Endothelial cell of umbilical vein (primary cell): Measurements from ENCODE around the gene ASL. TPM values are rescaled to one million over a fixed set of nuclear protein-coding genes. Genes with fewer than 3 reads are reported as not detected.

Experiments used
- BruUV-seq: library from RNA; stranded (reverse); fragments of 400-500 nt; replicated peaks from 2 replicates; lab custom pipeline; 2021; lab: Mats Ljungman, UMichigan
- CTCF ChIA-PET: fragments of 300-600, 350-600 bp; sonication (Branson Sonifier 250); formaldehyde crosslinking; loops from one replicate; lab custom pipeline; 2021; ENCODE audit warnings: antibody characterized with exemption, inconsistent platforms; lab: Charles Lee
- POLR2A ChIA-PET: fragments of 300-600, 350-600 bp; sonication (Branson Sonifier 250); formaldehyde crosslinking; loops from one replicate; lab custom pipeline; 2021; ENCODE audit warnings: antibody characterized with exemption, inconsistent platforms; lab: Charles Lee
- DNase-seq: peaks from one replicate; pipeline ENCODE4 v3.0.0-alpha.2; 2011; ENCODE audit warnings: low read depth, low spot score
- FAIRE-seq: peaks from 2 replicates; lab custom pipeline; 2011; peaks lifted over from hg19 to GRCh38; lab: Jason Lieb, UNC
- H2AFZ ChIP-seq: 2 replicates; pipeline ENCODE4 v1.6.0; 2012; ENCODE audit warnings: low read depth, low read length, control low read depth, inconsistent platforms
- H3K27ac ChIP-seq: 2 replicates; pipeline ENCODE4 v1.5.1; 2011; ENCODE audit warnings: low read depth, mild to moderate bottlenecking, control low read depth, low read length, moderate library complexity; ENCODE audit not compliant: insufficient read depth
- H3K27me3 ChIP-seq, 2 experiments: 2 replicates each; pipeline versions ENCODE4 v1.6.0 to v1.6.1; 2011; ENCODE audit warnings: low read length in 2 of 2, mixed read lengths in 1 of 2; ENCODE audit not compliant: control insufficient read depth in 2 of 2, insufficient read depth in 2 of 2
- H3K36me3 ChIP-seq, 2 experiments: 2 replicates in 1 of 2; 3 replicates in 1 of 2; pipeline ENCODE4 v1.5.1; 2011; ENCODE audit warnings: low read length in 2 of 2, mild to moderate bottlenecking in 1 of 2, moderate library complexity in 1 of 2; ENCODE audit not compliant: control insufficient read depth in 2 of 2, insufficient read depth in 2 of 2; ENCODE audit errors: extremely low read depth in 1 of 2
- H3K4me1 ChIP-seq: 3 replicates; pipeline ENCODE4 v1.5.1; 2011; ENCODE audit warnings: mild to moderate bottlenecking, low read length; ENCODE audit not compliant: control insufficient read depth, insufficient read depth; ENCODE audit errors: extremely low read depth
- H3K4me2 ChIP-seq: 2 replicates; pipeline ENCODE4 v1.6.1; 2011; ENCODE audit warnings: low read length, control low read depth, mixed read lengths; ENCODE audit not compliant: insufficient read depth
- H3K4me3 ChIP-seq, 3 experiments: fragments of 200-600 bp in 1 of 3; sonication (generic), shearing (Covaris generic) in 1 of 3; replicated peaks in 1 of 3; 2 replicates each; pipeline ENCODE4 v1.5.1; 2011 to 2016; ENCODE audit warnings: control low read depth in 3 of 3, low read length in 3 of 3, mild to moderate bottlenecking in 2 of 3, inconsistent platforms in 1 of 3, low read depth in 1 of 3, moderate library complexity in 1 of 3; ENCODE audit not compliant: insufficient read depth in 1 of 3
- H3K79me2 ChIP-seq: 2 replicates; pipeline ENCODE4 v1.6.0; 2012; ENCODE audit warnings: low read length, inconsistent platforms; ENCODE audit not compliant: control insufficient read depth, insufficient read depth
- H3K9ac ChIP-seq: replicated peaks from 2 replicates; pipeline ENCODE3; 2011; ENCODE audit warnings: low read length, control low read depth; ENCODE audit not compliant: insufficient read depth; ENCODE audit errors: extremely low read depth
- H3K9me1 ChIP-seq: replicated peaks from 3 replicates; pipeline ENCODE4 v1.6.0; 2011; ENCODE audit warnings: mild to moderate bottlenecking, low read length; ENCODE audit not compliant: control insufficient read depth, insufficient read depth; ENCODE audit errors: extremely low read depth
- H3K9me3 ChIP-seq: replicated peaks from 2 replicates; pipeline ENCODE4 v1.5.1; 2012; ENCODE audit warnings: low read length, inconsistent platforms; ENCODE audit not compliant: control insufficient read depth, insufficient read depth
- H4K20me1 ChIP-seq: replicated peaks from 2 replicates; pipeline ENCODE3; 2011; ENCODE audit warnings: mild to moderate bottlenecking, low read length; ENCODE audit not compliant: control insufficient read depth, insufficient read depth; ENCODE audit errors: extremely low read depth
- CTCF ChIP-seq, 2 donors: IDR thresholded peaks; 1 replicate in 1 of 2; 2 replicates in 1 of 2; pipeline ENCODE4 v1.5.1; 2011; ENCODE audit warnings: low read length in 2 of 2, mild to moderate bottlenecking in 2 of 2, moderate library complexity in 2 of 2, control low read depth in 1 of 2, inconsistent platforms in 1 of 2, low read depth in 1 of 2; ENCODE audit not compliant: insufficient read depth in 1 of 2; ENCODE audit errors: extremely low read depth in 1 of 2
- EZH2 ChIP-seq: IDR thresholded peaks from 2 replicates; pipeline ENCODE4 v1.6.1; 2012; ENCODE audit warnings: borderline replicate concordance, low read depth, mild to moderate bottlenecking, moderate library complexity, low read length, inconsistent platforms; ENCODE audit not compliant: severe bottlenecking
- FOS ChIP-seq: IDR thresholded peaks from 2 replicates; pipeline ENCODE4 v1.6.1; 2011; ENCODE audit warnings: mild to moderate bottlenecking, low read length, moderate library complexity, borderline replicate concordance; ENCODE audit not compliant: insufficient read depth
- GATA2 ChIP-seq: IDR thresholded peaks from 2 replicates; pipeline ENCODE4 v1.7.0; 2011; ENCODE audit warnings: low read depth, mild to moderate bottlenecking, moderate library complexity, mixed read lengths, low read length; ENCODE audit not compliant: insufficient read length, insufficient read depth
- MYC ChIP-seq: IDR thresholded peaks from one replicate; pipeline ENCODE4 v1.6.1; 2011; ENCODE audit warnings: mild to moderate bottlenecking, low read depth, low read length
- POLR2A ChIP-seq: IDR thresholded peaks from 2 replicates; pipeline ENCODE4 v1.6.1; 2012; ENCODE audit warnings: low read depth, mild to moderate bottlenecking, control low read depth, low read length
- POLR2AphosphoS5 ChIP-seq: IDR thresholded peaks from 2 replicates; pipeline ENCODE4 v1.6.1; 2012; ENCODE audit warnings: low read depth, mild to moderate bottlenecking, control low read depth, low read length, moderate library complexity; ENCODE audit not compliant: insufficient read depth
- dilution Hi-C: fragments of 300-500 bp; cut with MboI; formaldehyde crosslinking; loops from one replicate; pipeline ENCODE4 v1.15.0; 2019; ENCODE audit warnings: low sequenced_read_pairs; ENCODE audit not compliant: extremely low pct_ligation_motif_present
- intact Hi-C: fragments of 100-400 bp; cut with micrococcal nuclease; formaldehyde crosslinking; loops from one replicate; pipeline ENCODE4 v1.10.0; 2022
- polyA plus RNA-seq, 4 experiments: library from polyadenylated mRNA; depleted of rRNA in 3 of 4; stranded (reverse) in 3 of 4; unstranded in 1 of 4; fragments of >200 nt; gene quantifications; 2 replicates each; pipeline versions ENCODE4 v1.2.1 to v1.2.3, GENCODE V29; 2011 to 2012; ENCODE audit warnings: missing spikeins in 1 of 4
- total RNA-seq: library from RNA; stranded (reverse); gene quantifications from 2 replicates; pipeline ENCODE4 v1.2.3, GENCODE V29; 2021
- TF ChIP-seq, protein P1 (sequence below): IDR thresholded peaks from 2 replicates; pipeline ENCODE4 v1.6.1; 2011; ENCODE audit not compliant: insufficient read depth, insufficient read length

The ASL gene
- total and polyA plus RNA-seq, 2 donors (not counting 3 experiments of a cell fraction or from before 2014, with no cell fraction given), result 50.5 to 57.8 TPM

DNA sequence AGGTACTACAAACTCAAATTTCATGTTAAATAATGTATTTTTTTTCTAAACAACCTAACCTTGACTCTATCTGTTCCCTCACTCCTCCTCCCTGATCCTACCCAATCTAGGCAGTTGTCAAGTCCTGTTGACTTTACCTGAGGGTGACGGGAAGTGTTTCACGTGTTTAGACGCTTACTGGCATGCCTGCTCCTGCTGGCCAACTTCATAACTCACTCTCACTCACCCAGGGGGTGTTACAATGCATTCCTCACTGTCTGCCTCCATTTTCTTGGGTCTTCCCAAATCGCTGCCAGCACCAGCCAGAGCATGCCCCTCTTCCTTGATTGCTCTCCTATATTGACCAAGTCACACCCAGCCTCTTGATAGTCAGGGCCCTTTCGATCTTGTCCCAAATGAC is 67.4 kb downstream of the ASL start:
- TF ChIP-seq CTCF (IDR thresholded peaks at IDR 0.05; ENCODE audit: extremely low read depth in 1 of 2, insufficient read depth in 1 of 2, low read depth in 1 of 2, low read length in 2 of 2) (no peak), POLR2A (no peak), EZH2 (no peak), POLR2AphosphoS5 (no peak), MYC (no peak), GATA2 (no peak), FOS (no peak)
- TF ChIP-seq, protein P1, sequence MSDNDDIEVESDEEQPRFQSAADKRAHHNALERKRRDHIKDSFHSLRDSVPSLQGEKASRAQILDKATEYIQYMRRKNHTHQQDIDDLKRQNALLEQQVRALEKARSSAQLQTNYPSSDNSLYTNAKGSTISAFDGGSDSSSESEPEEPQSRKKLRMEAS, result no peak

More for the DNA sequence above, 67.4 kb downstream of the ASL start:
- FAIRE-seq (no peak), DNase-seq (no peak)
- peaks cover 14 to 16% of the 10 kb centered on the region in 2 experiments for H3K36me3 ChIP-seq
- H4K20me1 ChIP-seq, result no peaks in the 10 kb centered on the region
- H2AFZ ChIP-seq, result no peak overlapping the region
- no peak overlapping the region for H3K4me3 ChIP-seq
- H3K79me2 ChIP-seq, result peaks cover 4% of the 10 kb centered on the region
- no peak overlapping the region for H3K4me2 ChIP-seq
- no peaks in the 10 kb centered on the region for H3K9me1 ChIP-seq
- no peaks in the 10 kb centered on the region for H3K27me3 ChIP-seq
- intact Hi-C loops, result no loop called here
- H3K9ac ChIP-seq, result no peak overlapping the region
- dilution Hi-C loops, result no loop called here
- ChIA-PET CTCF (no interaction called here), POLR2A (no interaction called here)
- H3K9me3 ChIP-seq, result no peaks in the 10 kb centered on the region
- no peaks in the 10 kb centered on the region for H3K4me1 ChIP-seq
- H3K27ac ChIP-seq, result no peak overlapping the region
- no TSS peak for BruUV-seq

Other genes with a start within 250 kb of the ASL start
- 36.6 and 36.7 TPM in 2 replicates for gene VKORC1L1, start 202.7 kb upstream of the ASL start, total RNA-seq
- gene VKORC1L1, start 202.7 kb upstream of the ASL start, polyA plus RNA-seq, result 14.1 and 14.5 TPM in 2 replicates
- 46.4 and 55.7 TPM in 2 replicates for gene GUSB, start 93.6 kb upstream of the ASL start, total RNA-seq
- gene GUSB, start 93.6 kb upstream of the ASL start, polyA plus RNA-seq, result 98.8 and 107 TPM in 2 replicates
- 20.3 and 29.7 TPM in 2 replicates for gene CRCP, start 39.0 kb downstream of the ASL start, total RNA-seq
- 9.9 and 14.2 TPM in 2 replicates for gene CRCP, start 39.0 kb downstream of the ASL start, polyA plus RNA-seq
- gene TPST1, start 129.5 kb downstream of the ASL start, total RNA-seq, result 18.7 and 19.1 TPM in 2 replicates
- gene TPST1, start 129.5 kb downstream of the ASL start, polyA plus RNA-seq, result 17.3 and 21.0 TPM in 2 replicates